Amniotic epithelial cell (primary cell): ENCODE results near the gene EPOP.
A peak's percentile ranks its signal among the peaks of the same experiment; 100 is the strongest.
"Not testable (repeated sequence)": the region's sequence is repeated elsewhere in the genome, so short reads cannot be mapped to it uniquely, and the experiment has no call there.

Experiments used
- DNase-seq: peaks from one replicate; pipeline ENCODE4 v3.0.0-alpha.2; 2010; ENCODE audit warnings: low read depth

EPOP gene

GRCh38 chr17:38653230-38653629 lies 21.5 kb downstream of the EPOP start:
- DNase-seq = no peak

- DNase-seq = not testable (repeated sequence)
These were observed 24.0 kb downstream of the EPOP start for GRCh38 chr17:38650653-38651173.

- DNase-seq = no peak
These were observed 36.8 kb downstream of the EPOP start for GRCh38 chr17:38637951-38638350.

GRCh38 chr17:38636054-38636453 lies 38.7 kb downstream of the EPOP start:
- DNase-seq = no peak

- no peak for DNase-seq
These were observed 42.4 kb downstream of the EPOP start for GRCh38 chr17:38632334-38632733.

GRCh38 chr17:38628441-38628840 lies 46.3 kb downstream of the EPOP start:
- DNase-seq = peak; percentile 32

GRCh38 chr17:38627957-38628356 lies 46.8 kb downstream of the EPOP start:
- DNase-seq = no peak

GRCh38 chr17:38626606-38627226 lies 48.0 kb downstream of the EPOP start:
- DNase-seq = peak; percentile 22

- no peak for DNase-seq
These were observed 49.3 kb downstream of the EPOP start for GRCh38 chr17:38625482-38625881.

GRCh38 chr17:38624782-38625355 lies 49.9 kb downstream of the EPOP start:
- not testable (repeated sequence) for DNase-seq
